ENCODE data around the gene PHYKPL. TPM values are rescaled to one million over a fixed set of nuclear protein-coding genes. Genes with fewer than 3 reads are reported as not detected.

The PHYKPL gene
- total and polyA plus RNA-seq, 2 donors (not counting 3 experiments of a cell fraction or from before 2014, with no cell fraction given): 71.7 to 81.7 TPM

DNA sequence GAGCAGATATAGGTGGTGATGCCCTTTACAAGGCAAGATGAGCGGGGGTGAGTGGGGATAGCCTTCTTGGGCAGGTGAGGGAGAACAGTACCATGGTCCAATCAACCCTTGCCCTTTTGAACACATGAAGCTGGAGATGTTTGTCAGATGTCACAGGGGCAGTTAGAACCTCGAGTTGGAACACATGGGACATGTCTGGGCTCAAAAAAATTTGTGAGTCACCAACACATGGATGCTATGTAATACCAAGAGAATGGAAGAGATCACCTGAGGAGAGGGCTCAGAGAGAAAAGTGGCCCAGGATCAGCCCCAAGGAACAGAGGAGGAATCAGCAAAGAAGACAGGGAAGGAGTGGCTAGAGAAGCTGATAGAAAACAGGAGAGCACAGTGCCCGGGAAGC, 4.7 kb downstream of the PHYKPL start:
- CTCF ChIA-PET: no interaction called here

More for the DNA sequence above, 4.7 kb downstream of the PHYKPL start:
- DNase-seq (ENCODE audit: low read depth, low spot score): no peak
- H3K4me1 ChIP-seq (ENCODE audit: control insufficient read depth, extremely low read depth, insufficient read depth, low read length): peaks cover 16% of the 10 kb centered on the region
- no peak overlapping the region for H3K4me2 ChIP-seq (ENCODE audit: insufficient read depth, low read length)
- no peak overlapping the region for H3K4me3 ChIP-seq (replicated peaks in 1 of 3; ENCODE audit: insufficient read depth in 1 of 3, low read depth in 1 of 3, low read length in 3 of 3)
- H4K20me1 ChIP-seq (replicated peaks; ENCODE audit: control insufficient read depth, extremely low read depth, insufficient read depth, low read length): no peaks in the 10 kb centered on the region
- H3K9me3 ChIP-seq (replicated peaks; ENCODE audit: control insufficient read depth, insufficient read depth, low read length): no peaks in the 10 kb centered on the region
- POLR2A ChIA-PET: interaction anchor here (0.6 to 0.7 kb wide), 2 partner anchors 10 to 398 kb away, joined by 3 to 6 read pairs; no protein-coding TSS in a partner anchor
- H3K27me3 ChIP-seq (ENCODE audit: control insufficient read depth in 2 of 2, insufficient read depth in 2 of 2, low read length in 2 of 2): no peaks in the 10 kb centered on the region
- TF ChIP-seq POLR2AphosphoS5 (IDR thresholded peaks at IDR 0.05; ENCODE audit: insufficient read depth, low read depth, low read length) (no peak), JUN (IDR thresholded peaks at IDR 0.05; ENCODE audit: borderline replicate concordance, insufficient read depth, insufficient read length, low read depth) (no peak), MAX (IDR thresholded peaks at IDR 0.05; ENCODE audit: insufficient read depth, insufficient read length) (no peak), CTCF (IDR thresholded peaks at IDR 0.05; ENCODE audit: extremely low read depth in 1 of 2, insufficient read depth in 1 of 2, low read depth in 1 of 2, low read length in 2 of 2) (no peak)
- no peak for FAIRE-seq
- intact Hi-C loops (cut with micrococcal nuclease) (no loop called here), dilution Hi-C loops (cut with MboI; ENCODE audit: extremely low pct_ligation_motif_present, low sequenced_read_pairs) (no loop called here)
- H3K9me1 ChIP-seq (replicated peaks; ENCODE audit: control insufficient read depth, extremely low read depth, insufficient read depth, low read length): no peaks in the 10 kb centered on the region
- no peak overlapping the region for H3K9ac ChIP-seq (replicated peaks; ENCODE audit: extremely low read depth, insufficient read depth, low read length)
- BruUV-seq (replicated peaks): no TSS peak
- H3K79me2 ChIP-seq (ENCODE audit: control insufficient read depth, insufficient read depth, low read length): peaks cover 33% of the 10 kb centered on the region
- no peak overlapping the region for H3K27ac ChIP-seq (ENCODE audit: insufficient read depth, low read depth, low read length)
- no peak overlapping the region for H2AFZ ChIP-seq (ENCODE audit: low read depth, low read length)
- H3K36me3 ChIP-seq (ENCODE audit: control insufficient read depth in 2 of 2, extremely low read depth in 1 of 2, insufficient read depth in 2 of 2, low read length in 2 of 2): peaks cover 8 to 17% of the 10 kb centered on the region in 2 experiments
